BJ (cell line): ENCODE measurements around the gene TMEM53. TPM values are rescaled to one million over a fixed set of nuclear protein-coding genes. Genes with fewer than 3 reads are reported as not detected.

Source experiments
- CTCF ChIA-PET: fragments of 350-600 bp; formaldehyde crosslinking; extraction: SDS; loops from one replicate; lab custom pipeline; 2021; ENCODE audit warnings: antibody characterized with exemption, inconsistent platforms; lab: Yijun Ruan, JAX
- POLR2A ChIA-PET: fragments of 300-600 bp; sonication (Branson Sonifier 250); formaldehyde crosslinking; extraction: SDS; loops from one replicate; lab custom pipeline; 2021; ENCODE audit warnings: antibody characterized with exemption; lab: Charles Lee
- DNase-seq: peaks from one replicate; pipeline ENCODE4 v3.0.0-alpha.2; 2011; ENCODE audit warnings: low read depth
- H3K27me3 ChIP-seq: 2 replicates; pipeline ENCODE4 v1.6.0; 2011; ENCODE audit warnings: low read length; ENCODE audit not compliant: control insufficient read depth, insufficient read depth
- H3K36me3 ChIP-seq: 2 replicates; pipeline ENCODE4 v1.5.1; 2011; ENCODE audit warnings: low read length; ENCODE audit not compliant: control insufficient read depth, insufficient read depth
- H3K4me3 ChIP-seq: 2 replicates; pipeline ENCODE4 v1.5.1; 2011; ENCODE audit warnings: low read depth, mild to moderate bottlenecking, control low read depth, low read length
- CTCF ChIP-seq: IDR thresholded peaks from 2 replicates; pipeline ENCODE4 v1.5.1; 2011; ENCODE audit warnings: low read depth, mild to moderate bottlenecking, control low read depth, inconsistent platforms, low read length, moderate library complexity; ENCODE audit not compliant: insufficient read depth
- polyA plus RNA-seq: library from polyadenylated mRNA; depleted of rRNA; stranded (reverse); fragments of >200 nt; gene quantifications from 2 replicates; pipeline ENCODE4 v1.2.3, GENCODE V29; 2011

TMEM53 gene
- polyA plus RNA-seq, 1 experiment, result 12.1 TPM

DNA sequence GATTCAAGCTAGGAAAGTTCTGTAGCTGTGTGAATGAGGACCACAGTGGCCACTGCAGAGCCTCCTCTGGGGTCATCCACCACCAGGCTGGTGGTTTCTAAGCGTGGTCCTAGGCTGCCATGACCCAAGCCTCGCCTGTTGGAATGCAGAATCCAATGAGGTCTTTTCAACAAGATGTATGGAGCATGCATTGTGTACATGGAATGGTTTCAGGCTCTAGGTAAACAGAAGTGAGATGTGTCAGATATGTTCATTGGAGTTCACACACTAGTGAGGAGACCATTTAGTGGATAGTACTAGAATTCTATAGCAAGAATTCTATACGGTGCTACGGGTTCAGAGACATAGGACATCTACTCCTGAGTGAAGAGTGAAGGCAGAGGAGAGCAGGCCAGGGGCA lies 46.0 kb upstream of the TMEM53 start:
- TF ChIP-seq CTCF, result no peak
- CTCF ChIA-PET, result interaction anchor here (0.6 to 7.0 kb wide), 4 partner anchors 9 to 481 kb away, joined by 3 to 43 read pairs (median 7); partner anchors contain the start of gene RNU5D-1
- DNase-seq, result no peak
- H3K4me3 ChIP-seq, result no peak overlapping the region
- peaks cover 5% of the 10 kb centered on the region; the same call in 1 of the 2 replicates for H3K27me3 ChIP-seq
- POLR2A ChIA-PET, result no interaction called here
- no peaks in the 10 kb centered on the region for H3K36me3 ChIP-seq

DNA sequence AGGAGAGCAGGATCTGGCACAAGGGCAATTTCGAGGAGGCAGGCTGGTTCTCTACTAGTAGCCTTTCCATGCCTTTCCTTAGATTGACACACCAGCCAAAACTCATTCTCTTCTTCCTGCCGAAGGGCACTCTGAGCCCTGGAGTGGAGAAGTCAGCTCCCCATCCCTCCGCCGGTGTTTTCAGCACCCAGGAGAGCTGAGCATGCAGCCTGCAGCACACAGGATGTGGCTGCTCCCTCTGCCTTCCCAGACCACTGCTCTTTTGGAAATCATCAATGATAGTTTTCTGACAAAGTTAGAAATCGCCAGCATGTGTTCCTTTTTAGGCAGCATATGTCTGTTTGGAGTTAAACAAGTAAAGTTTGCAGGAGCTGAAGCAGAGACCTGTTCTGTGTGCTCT lies 45.0 kb upstream of the TMEM53 start:
- Histone ChIP-seq H3K36me3 (no peaks in the 10 kb centered on the region), H3K4me3 (no peak overlapping the region), H3K27me3 (peaks cover 5% of the 10 kb centered on the region; the same call in 1 of the 2 replicates)
- no peak for TF ChIP-seq CTCF
- ChIA-PET POLR2A (interaction anchor here (0.5 kb wide), 1 partner anchor 11 kb away, joined by 5 read pairs; no protein-coding TSS in a partner anchor), CTCF (interaction anchor here (3.3 to 7.0 kb wide), 2 partner anchors 10 to 13 kb away, joined by 11 to 43 read pairs; partner anchors contain the start of gene RNU5D-1)
- no peak for DNase-seq

GRCh38 chr1:44718091-44718490 lies 43.8 kb upstream of the TMEM53 start:
- CTCF ChIA-PET, result interaction anchor here (3.3 to 7.0 kb wide), 2 partner anchors 11 kb away, joined by 11 to 43 read pairs; partner anchors contain the start of gene RNU5D-1
- POLR2A ChIA-PET, result no interaction called here

DNA sequence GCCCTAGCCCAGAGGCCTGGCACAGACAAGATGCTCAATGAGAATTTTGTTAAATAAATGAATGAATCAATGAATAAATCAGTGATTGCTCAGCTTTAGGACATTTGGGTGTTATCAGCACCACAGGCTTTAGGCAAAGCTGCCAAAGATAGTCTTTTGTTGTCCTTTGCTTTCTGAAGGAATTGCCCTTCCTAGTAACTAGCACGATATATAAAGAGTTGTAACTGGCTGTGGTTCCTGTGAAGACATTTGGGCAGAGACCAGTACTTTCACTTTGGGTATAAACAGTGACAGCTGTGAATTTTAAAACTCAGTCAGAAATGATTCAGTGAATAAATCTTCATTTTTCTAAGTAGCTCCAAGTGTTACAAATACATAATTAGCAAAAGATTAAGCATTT lies 43.4 kb upstream of the TMEM53 start:
- Histone ChIP-seq H3K4me3 (no peak overlapping the region), H3K36me3 (no peaks in the 10 kb centered on the region), H3K27me3 (peaks cover 5% of the 10 kb centered on the region; the same call in 1 of the 2 replicates)
- ChIA-PET CTCF (interaction anchor here (0.6 to 7.0 kb wide), 3 partner anchors 11 to 174 kb away, joined by 3 to 43 read pairs (median 11); partner anchors contain the start of gene RNU5D-1), POLR2A (no interaction called here)
- DNase-seq, result no peak
- no peak for TF ChIP-seq CTCF

More at GRCh38 chr1:44718091-44718490, 43.8 kb upstream of the TMEM53 start:
- no peaks in the 10 kb centered on the region for H3K36me3 ChIP-seq
- H3K4me3 ChIP-seq, result no peak overlapping the region
- H3K27me3 ChIP-seq, result peaks cover 5% of the 10 kb centered on the region; the same call in 1 of the 2 replicates
- no peak for DNase-seq
- no peak for TF ChIP-seq CTCF

GRCh38 chr1:44717156-44717555 lies 42.9 kb upstream of the TMEM53 start:
- POLR2A ChIA-PET, result no interaction called here
- DNase-seq, result no peak
- H3K4me3 ChIP-seq, result no peak overlapping the region
- TF ChIP-seq CTCF, result no peak
- CTCF ChIA-PET, result interaction anchor here (0.6 to 7.0 kb wide), 3 partner anchors 10 to 173 kb away, joined by 3 to 43 read pairs (median 11); partner anchors contain the start of gene RNU5D-1
- H3K36me3 ChIP-seq, result no peaks in the 10 kb centered on the region
- H3K27me3 ChIP-seq, result peaks cover 5% of the 10 kb centered on the region; the same call in 1 of the 2 replicates
